ENCODE results near the gene EVA1A.

GRCh38 chr2:75495862-75496261, 64.9 kb downstream of the EVA1A start:
- TF ChIP-seq CHD1 (IDR thresholded peaks at IDR 0.05; ENCODE audit: low read depth, low read length) (no peak), POLR2A (IDR thresholded peaks at IDR 0.05; ENCODE audit: control extremely low read depth in 1 of 2, low read depth in 2 of 2, low read length in 2 of 2) (no peak), SP2 (IDR thresholded peaks at IDR 0.05; ENCODE audit: low read length) (no peak), EP300 (IDR thresholded peaks at IDR 0.05; ENCODE audit: borderline replicate concordance in 1 of 2, low read depth in 2 of 2, low read length in 2 of 2) (no peak), CTCF (IDR thresholded peaks at IDR 0.05; ENCODE audit: control extremely low read depth in 1 of 3, insufficient read depth in 1 of 3, low read depth in 1 of 3, low read length in 3 of 3) (no peak), CBX8 (IDR thresholded peaks at IDR 0.05; ENCODE audit: borderline replicate concordance, low read depth, low read length) (no peak), BCL11A (IDR thresholded peaks at IDR 0.05; ENCODE audit: low read depth in 2 of 2, low read length in 2 of 2) (no peak), MAFK (IDR thresholded peaks at IDR 0.05; ENCODE audit: low read depth, low read length) (no peak), ATF2 (IDR thresholded peaks at IDR 0.05; ENCODE audit: low read length) (no peak), MAX (IDR thresholded peaks at IDR 0.05) (no peak), POLR2AphosphoS5 (IDR thresholded peaks at IDR 0.05; ENCODE audit: low read depth, low read length) (no peak), EGR1 (IDR thresholded peaks at IDR 0.05; ENCODE audit: borderline replicate concordance, low read depth, low read length) (no peak), RFX5 (IDR thresholded peaks at IDR 0.05; ENCODE audit: borderline replicate concordance, low read depth, low read length) (no peak), USF2 (IDR thresholded peaks at IDR 0.05; ENCODE audit: low read length) (no peak)

Measured in H1 (cell line).